Thoracic aorta (tissue), 2 donors: Measurements from ENCODE around the gene PLEKHO2. TPM values are rescaled to one million over a fixed set of nuclear protein-coding genes. Genes with fewer than 3 reads are reported as not detected.

Source experiments
- ATAC-seq: fragments of 150-250 bp; one replicate; pipeline ENCODE4 v1.8.0; 2017; ENCODE audit warnings: low read depth; ENCODE audit not compliant: insufficient number of reproducible peaks, low FRiP score
- DNase-seq: peaks from one replicate; pipeline ENCODE4 v3.0.0-alpha.2; 2020; ENCODE audit warnings: low spot score
- H3K27ac ChIP-seq, 2 donors: fragments of 200-600 bp; sonication (generic); 1 replicate in 1 of 2; 2 replicates in 1 of 2; pipeline ENCODE4 v1.5.1; 2016; ENCODE audit warnings: mild to moderate bottlenecking in 2 of 2, moderate library complexity in 2 of 2
- H3K27me3 ChIP-seq: fragments of 200-600 bp; sonication (generic); replicated peaks from 2 replicates; pipeline ENCODE4 v1.6.0; 2016; ENCODE audit warnings: mild to moderate bottlenecking; ENCODE audit not compliant: insufficient read depth
- H3K36me3 ChIP-seq: fragments of 200-600 bp; sonication (generic); one replicate; pipeline ENCODE4 v1.5.1; 2016
- H3K4me1 ChIP-seq, 2 donors: fragments of 200-600 bp; sonication (generic); 1 replicate in 1 of 2; 2 replicates in 1 of 2; pipeline versions ENCODE4 v1.5.1 to v1.6.0; 2016; ENCODE audit warnings: low read depth in 2 of 2, mild to moderate bottlenecking in 1 of 2; ENCODE audit not compliant: control insufficient read depth in 1 of 2
- H3K4me3 ChIP-seq: fragments of 200-600 bp; sonication (generic); 2 replicates; pipeline ENCODE4 v1.5.1; 2016; ENCODE audit warnings: mild to moderate bottlenecking
- H3K9me3 ChIP-seq: fragments of 200-600 bp; sonication (generic); 2 replicates; pipeline ENCODE4 v1.5.1; 2016
- total RNA-seq, 2 donors: library from RNA; depleted of rRNA; stranded (reverse); fragments of >200 nt; gene quantifications; one replicate each; pipeline versions ENCODE4 v1.1.0 to v1.2.3, GENCODE V29; 2016
- TF ChIP-seq, protein P1 (sequence below): fragments of 200-600 bp; sonication (generic); IDR thresholded peaks from one replicate; pipeline ENCODE4 v1.5.1; 2019; ENCODE audit warnings: antibody characterized with exemption

PLEKHO2 gene
- total RNA-seq, 2 donors from 2014 or later, result 50.0 to 53.8 TPM

DNA sequence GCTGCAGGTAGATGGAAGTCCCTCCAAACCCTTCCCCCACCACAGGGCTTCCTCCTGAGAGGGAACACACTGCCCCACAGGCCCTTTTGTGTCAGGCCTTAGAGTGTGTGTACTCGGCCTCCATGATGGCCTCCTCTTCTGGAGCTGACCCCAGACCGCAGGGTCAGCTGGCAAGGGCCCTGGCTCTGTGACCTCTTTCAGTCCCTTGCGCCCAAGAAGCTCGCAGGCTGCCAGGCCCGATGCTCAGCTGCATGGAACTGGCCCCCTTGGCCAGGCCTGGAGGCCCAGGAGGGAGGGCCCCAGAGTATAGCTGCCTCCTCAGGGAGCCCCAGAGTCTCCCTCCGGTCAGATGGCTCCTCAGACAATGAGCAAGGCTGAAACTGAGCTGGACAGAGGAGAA is 46.6 kb downstream of the PLEKHO2 start:
- H3K27me3 ChIP-seq, result no peaks in the 10 kb centered on the region
- DNase-seq (no peak), ATAC-seq (no peak)
- no peaks in the 10 kb centered on the region for H3K36me3 ChIP-seq
- peaks cover 11 to 13% of the 10 kb centered on the region in 2 donors for H3K4me1 ChIP-seq
- H3K27ac ChIP-seq, result no peak overlapping the region
- no peak overlapping the region for H3K4me3 ChIP-seq
- H3K9me3 ChIP-seq, result no peaks in the 10 kb centered on the region
- TF ChIP-seq, protein P1, sequence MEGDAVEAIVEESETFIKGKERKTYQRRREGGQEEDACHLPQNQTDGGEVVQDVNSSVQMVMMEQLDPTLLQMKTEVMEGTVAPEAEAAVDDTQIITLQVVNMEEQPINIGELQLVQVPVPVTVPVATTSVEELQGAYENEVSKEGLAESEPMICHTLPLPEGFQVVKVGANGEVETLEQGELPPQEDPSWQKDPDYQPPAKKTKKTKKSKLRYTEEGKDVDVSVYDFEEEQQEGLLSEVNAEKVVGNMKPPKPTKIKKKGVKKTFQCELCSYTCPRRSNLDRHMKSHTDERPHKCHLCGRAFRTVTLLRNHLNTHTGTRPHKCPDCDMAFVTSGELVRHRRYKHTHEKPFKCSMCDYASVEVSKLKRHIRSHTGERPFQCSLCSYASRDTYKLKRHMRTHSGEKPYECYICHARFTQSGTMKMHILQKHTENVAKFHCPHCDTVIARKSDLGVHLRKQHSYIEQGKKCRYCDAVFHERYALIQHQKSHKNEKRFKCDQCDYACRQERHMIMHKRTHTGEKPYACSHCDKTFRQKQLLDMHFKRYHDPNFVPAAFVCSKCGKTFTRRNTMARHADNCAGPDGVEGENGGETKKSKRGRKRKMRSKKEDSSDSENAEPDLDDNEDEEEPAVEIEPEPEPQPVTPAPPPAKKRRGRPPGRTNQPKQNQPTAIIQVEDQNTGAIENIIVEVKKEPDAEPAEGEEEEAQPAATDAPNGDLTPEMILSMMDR, result no peak

DNA sequence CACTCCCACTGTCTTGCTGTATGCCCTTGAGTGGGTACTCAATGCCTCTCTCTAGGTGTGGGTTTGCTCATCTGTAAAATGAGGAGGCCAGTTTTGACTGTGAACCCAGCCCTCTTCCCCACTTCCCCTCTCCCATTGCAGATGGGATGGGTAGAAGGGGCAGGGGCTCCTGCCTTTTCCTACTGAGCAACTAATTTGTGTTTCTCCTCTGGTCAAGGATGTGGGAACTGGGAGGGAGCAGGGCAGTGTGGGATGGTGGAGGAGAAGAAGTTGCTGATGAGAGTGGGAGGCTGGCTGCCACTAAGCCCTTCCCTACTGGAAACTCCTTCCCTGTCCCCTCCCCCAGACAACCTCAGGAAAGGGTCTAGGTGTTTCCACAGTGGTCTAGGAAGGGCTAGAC is 49.8 kb downstream of the PLEKHO2 start:
- H3K36me3 ChIP-seq, result no peaks in the 10 kb centered on the region
- peak overlapping the region in 1 of 2 donors; percentile 16 for H3K27ac ChIP-seq
- H3K9me3 ChIP-seq, result no peaks in the 10 kb centered on the region
- DNase-seq (no peak), ATAC-seq (no peak)
- TF ChIP-seq, protein P1, result no peak
- H3K27me3 ChIP-seq, result no peaks in the 10 kb centered on the region
- H3K4me1 ChIP-seq, result peaks cover 24 to 31% of the 10 kb centered on the region in 2 donors
- H3K4me3 ChIP-seq, result no peak overlapping the region

DNA sequence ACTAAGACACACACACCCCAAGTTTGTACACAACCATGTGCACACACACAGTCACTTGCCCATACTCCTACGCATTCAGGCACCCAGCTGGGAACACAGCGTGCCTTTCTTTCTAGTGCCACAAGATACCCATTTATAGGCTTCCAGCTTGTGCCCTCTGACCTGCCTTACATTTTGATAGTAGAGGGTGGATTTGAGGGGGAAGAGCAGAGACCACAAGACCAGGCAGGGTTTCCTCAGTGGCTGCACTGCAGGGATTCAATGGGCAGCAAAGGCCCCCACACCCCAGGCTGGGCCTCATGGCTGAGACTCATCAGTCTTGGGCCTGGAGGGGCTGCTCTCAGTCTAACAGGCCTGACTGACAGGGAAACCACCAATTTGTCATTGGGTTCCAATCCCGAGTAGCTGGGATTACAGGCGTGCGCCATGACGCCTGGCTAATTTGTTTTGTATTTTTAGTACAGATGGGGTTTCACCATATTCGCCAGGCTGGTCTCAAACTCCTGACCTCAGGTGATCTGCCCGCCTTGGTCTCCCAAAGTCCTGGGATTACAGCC is 51.2 kb downstream of the PLEKHO2 start:
- no peak for ATAC-seq
- TF ChIP-seq, protein P1, result no peak
- DNase-seq, result no peak
- no peak overlapping the region for H3K4me3 ChIP-seq
- no peaks in the 10 kb centered on the region for H3K36me3 ChIP-seq
- H3K4me1 ChIP-seq, result peaks cover 30 to 45% of the 10 kb centered on the region in 2 donors
- H3K27me3 ChIP-seq, result no peaks in the 10 kb centered on the region
- no peaks in the 10 kb centered on the region for H3K9me3 ChIP-seq
- peak overlapping the region; percentile 20 to 79 for H3K27ac ChIP-seq

DNA sequence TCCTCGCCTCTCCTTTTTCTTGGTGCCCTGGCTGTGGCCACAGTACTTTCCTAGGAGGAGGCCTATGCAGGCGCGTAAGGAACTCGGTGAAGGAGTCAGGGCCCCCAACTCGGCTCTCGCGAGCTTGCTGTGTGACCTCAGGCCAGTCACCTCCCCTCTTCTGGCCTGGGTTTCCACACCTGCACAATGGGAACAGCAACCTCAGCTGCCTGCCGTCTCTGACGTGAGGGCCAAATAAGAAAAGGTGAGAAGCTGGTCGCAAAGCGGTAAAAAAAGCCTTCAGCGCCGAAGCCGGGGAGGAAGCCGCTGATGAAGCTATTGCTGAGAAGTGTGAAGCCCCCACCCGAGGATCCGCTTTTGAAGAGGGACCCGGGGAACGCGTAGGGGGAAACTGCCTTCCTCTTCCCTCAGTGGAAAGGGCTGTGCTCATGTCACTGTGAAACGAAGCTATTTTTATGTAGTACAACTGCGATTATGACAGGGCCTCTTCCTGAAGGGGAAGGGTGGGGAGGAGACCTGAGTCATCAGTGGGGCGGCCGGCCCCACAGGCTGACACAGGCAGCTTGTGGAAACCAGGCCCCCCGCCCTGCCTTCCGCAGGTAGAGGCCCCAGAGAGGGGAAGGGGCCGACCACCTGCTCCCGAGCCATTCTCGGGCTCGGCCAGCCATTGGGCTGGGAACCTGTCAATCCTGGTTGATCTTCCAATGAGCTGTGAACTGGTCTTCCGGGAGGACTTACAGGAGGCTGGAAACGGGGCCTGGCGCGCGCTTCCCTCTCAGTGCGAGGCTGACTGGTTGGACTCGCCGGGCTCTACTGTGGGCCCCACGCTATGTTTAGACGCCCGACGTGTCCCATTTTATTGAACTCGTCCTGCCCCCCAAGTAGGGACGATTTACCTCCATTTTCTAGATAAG is 52.0 kb downstream of the PLEKHO2 start:
- H3K27me3 ChIP-seq, result no peaks in the 10 kb centered on the region
- H3K4me1 ChIP-seq, result peaks cover 30 to 53% of the 10 kb centered on the region in 2 donors
- H3K27ac ChIP-seq, result peak overlapping the region; percentile 25 to 79
- ATAC-seq (peak; percentile 74), DNase-seq (peak; percentile 59)
- H3K9me3 ChIP-seq, result no peaks in the 10 kb centered on the region
- peak overlapping the region; percentile 62 for H3K4me3 ChIP-seq
- no peaks in the 10 kb centered on the region for H3K36me3 ChIP-seq
- TF ChIP-seq, protein P1, result no peak

DNA sequence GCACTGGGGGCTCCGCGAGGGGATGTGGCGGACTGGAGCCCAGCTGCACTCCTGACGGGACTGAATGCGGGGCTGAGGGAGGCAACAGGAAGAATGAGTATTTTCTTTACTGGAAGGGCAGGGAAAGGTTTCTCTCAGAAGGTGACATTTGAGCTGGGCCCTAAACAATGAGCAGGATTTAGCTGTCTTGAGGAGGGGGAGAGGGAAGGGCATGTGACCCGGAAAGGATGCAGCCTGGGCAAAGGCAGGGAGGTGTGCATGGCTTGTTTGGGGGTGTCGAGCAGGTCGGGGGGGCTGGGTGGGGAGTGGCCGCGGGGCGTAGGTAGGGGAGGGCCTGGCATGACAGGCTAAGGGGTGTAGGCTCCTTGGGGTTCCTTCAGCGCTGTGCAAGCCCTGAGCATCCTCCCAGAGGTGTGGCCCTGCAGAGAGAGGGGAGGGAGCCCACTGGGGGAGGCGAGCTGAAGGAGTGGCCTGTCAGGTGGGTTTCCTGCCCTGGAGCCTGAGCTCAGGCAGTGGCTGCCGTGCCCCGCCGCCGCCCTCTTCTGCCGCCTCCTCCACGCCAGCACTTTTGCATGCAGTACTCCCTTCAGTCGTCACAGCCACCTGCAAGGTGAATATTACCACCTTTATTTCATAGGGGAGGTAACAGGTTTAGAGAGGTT is 52.8 kb downstream of the PLEKHO2 start:
- Histone ChIP-seq H3K4me3 (peak overlapping the region; percentile 62), H3K4me1 (peaks cover 30 to 57% of the 10 kb centered on the region in 2 donors), H3K9me3 (no peaks in the 10 kb centered on the region), H3K27ac (peak overlapping the region; percentile 25 to 79), H3K27me3 (no peaks in the 10 kb centered on the region), H3K36me3 (no peaks in the 10 kb centered on the region)
- ATAC-seq, result no peak
- TF ChIP-seq, protein P1, result no peak
- DNase-seq, result no peak
